ENCODE results near the gene UNC13D. TPM values are rescaled to one million over a fixed set of nuclear protein-coding genes. Genes with fewer than 3 reads are reported as not detected.
A peak's percentile ranks its signal among the peaks of the same experiment; 100 is the strongest.

Gene UNC13D
- total and polyA plus RNA-seq, 10 donors, result 36.4 to 187 (median 120) TPM

DNA sequence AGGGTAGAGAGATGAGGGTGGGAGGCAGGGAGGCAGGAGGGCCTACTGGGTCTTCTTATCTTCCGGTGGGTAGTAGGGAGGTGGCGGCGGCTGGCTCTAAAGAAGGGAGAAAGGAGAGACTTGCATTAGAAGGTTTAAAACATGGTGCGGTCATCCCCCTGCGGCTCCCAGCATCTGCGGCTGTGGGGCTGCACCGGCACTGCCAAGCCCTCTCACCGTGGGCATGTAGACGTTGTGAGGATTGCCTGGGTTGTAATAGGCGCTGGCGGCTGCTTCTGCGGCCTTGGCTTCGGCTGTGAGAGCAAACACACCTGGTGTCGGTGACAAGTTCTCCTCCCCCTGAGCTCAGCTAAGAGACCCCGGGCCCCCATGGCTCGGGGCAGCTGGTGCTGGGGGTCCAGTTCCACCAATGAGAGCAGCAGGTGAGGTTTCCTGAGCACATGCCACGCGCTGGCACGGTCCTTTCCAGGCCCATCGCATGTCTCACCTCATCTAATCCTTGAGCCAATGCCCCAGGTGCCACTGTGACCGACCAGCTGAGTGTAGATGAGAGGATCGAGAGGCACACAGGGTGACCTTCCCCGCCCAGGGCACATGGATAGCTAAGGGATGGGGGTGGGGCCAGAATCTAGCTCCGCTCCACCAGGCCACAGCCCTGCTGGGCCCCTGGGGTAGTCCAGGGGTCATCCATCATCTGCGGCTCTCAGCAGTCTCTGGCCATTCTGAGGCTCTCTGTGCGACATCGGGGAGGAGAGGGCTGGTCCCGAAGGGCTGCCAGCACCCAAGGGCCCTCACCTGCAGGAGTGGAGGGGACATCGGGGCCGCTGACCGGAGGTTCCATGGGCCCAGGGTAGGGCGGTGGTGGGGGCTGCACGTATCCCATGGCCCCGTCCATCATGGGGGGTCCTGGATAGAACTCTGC, 2.7 kb upstream of the UNC13D start:
- DNase-seq, result peak; percentile 78
- TF ChIP-seq POLR2A (IDR thresholded peaks at IDR 0.05), result no peak
- TF ChIP-seq, protein P1, sequence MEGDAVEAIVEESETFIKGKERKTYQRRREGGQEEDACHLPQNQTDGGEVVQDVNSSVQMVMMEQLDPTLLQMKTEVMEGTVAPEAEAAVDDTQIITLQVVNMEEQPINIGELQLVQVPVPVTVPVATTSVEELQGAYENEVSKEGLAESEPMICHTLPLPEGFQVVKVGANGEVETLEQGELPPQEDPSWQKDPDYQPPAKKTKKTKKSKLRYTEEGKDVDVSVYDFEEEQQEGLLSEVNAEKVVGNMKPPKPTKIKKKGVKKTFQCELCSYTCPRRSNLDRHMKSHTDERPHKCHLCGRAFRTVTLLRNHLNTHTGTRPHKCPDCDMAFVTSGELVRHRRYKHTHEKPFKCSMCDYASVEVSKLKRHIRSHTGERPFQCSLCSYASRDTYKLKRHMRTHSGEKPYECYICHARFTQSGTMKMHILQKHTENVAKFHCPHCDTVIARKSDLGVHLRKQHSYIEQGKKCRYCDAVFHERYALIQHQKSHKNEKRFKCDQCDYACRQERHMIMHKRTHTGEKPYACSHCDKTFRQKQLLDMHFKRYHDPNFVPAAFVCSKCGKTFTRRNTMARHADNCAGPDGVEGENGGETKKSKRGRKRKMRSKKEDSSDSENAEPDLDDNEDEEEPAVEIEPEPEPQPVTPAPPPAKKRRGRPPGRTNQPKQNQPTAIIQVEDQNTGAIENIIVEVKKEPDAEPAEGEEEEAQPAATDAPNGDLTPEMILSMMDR (IDR thresholded peaks at IDR 0.05 in 8 of 11, conservative IDR thresholded peaks at IDR 0.05 in 3 of 11), result no peak
- TF ChIP-seq POLR2AphosphoS5 (IDR thresholded peaks at IDR 0.05), result peak; percentile 44 to 68 (median 57)
- H3K9me3 ChIP-seq, result no peaks in the 10 kb centered on the region
- peak overlapping the region in 7 of 8 donors; percentile 22 to 80 (median 36) for H3K4me3 ChIP-seq
- H3K36me3 ChIP-seq, result peaks cover 2 to 76% (median 66%) of the 10 kb centered on the region in 6 donors
- 79 to 88% (median 81%) methylated on average over 16 to 34 of the region's 34 CpGs for WGBS, 5 donors
- peak overlapping the region; percentile 57 to 98 (median 96) for H3K27ac ChIP-seq
- H3K27me3 ChIP-seq (replicated peaks in 1 of 7), result no peaks in the 10 kb centered on the region
- intact Hi-C loops (cut with DNase I; ENCODE audit: low total_unique reads), result loop anchor here (5.0 kb wide), 1 partner anchor 70 kb away; a partner anchor contains a TSS
- peaks cover 66 to 100% (median 95%) of the 10 kb centered on the region in 6 donors for H3K4me1 ChIP-seq

DNA sequence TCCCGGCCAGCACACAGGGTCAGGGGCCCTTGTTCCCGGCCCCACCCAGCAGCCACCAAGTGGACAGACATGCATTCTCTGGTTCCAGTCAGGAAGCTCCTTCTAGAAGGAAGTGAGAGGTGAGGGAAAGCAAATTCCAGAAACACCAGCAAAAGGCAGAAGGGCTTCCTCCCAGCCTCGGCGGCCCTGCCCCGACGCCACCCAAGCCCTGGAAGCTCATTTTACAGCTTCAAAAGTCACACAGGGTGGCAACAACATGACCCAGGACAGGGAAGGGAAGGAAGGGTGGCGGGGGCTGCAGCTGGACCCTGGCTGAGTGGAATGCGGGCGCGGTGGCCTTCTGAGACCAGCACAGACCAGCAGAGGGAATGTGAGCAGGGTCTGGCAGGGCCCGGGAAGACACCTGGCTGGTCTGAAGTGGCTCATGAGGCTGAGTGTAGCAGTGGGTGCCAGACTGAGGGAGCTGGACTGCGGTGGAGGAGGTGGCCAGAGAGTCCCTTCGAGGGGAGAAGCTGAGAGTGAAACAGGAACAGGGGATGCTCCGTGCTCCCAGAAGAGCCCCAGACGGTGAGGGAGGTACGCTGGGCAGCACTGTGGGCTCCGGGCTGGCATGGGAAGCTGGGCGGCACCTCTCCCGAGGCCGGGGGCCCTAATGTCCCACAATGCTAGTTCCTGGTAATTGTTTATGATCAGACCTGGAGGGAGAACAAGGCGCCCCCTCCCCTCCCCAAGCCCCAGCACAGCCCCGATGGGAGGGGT, 1.9 kb upstream of the UNC13D start:
- H3K4me1 ChIP-seq, result peaks cover 62 to 100% (median 92%) of the 10 kb centered on the region in 6 donors
- H3K27ac ChIP-seq, result peak overlapping the region; percentile 57 to 98 (median 96)
- TF ChIP-seq POLR2AphosphoS5 (IDR thresholded peaks at IDR 0.05) (peak; percentile 57 to 78 (median 74)), POLR2A (IDR thresholded peaks at IDR 0.05) (no peak)
- TF ChIP-seq, protein P1 (IDR thresholded peaks at IDR 0.05 in 8 of 11, conservative IDR thresholded peaks at IDR 0.05 in 3 of 11), result peak in 1 of 11 experiments; percentile 22
- peak overlapping the region in 7 of 8 donors; percentile 22 to 80 (median 36) for H3K4me3 ChIP-seq
- DNase-seq, result peak; percentile 78
- no peaks in the 10 kb centered on the region for H3K27me3 ChIP-seq (replicated peaks in 1 of 7)
- H3K36me3 ChIP-seq, result peaks cover 2 to 76% (median 58%) of the 10 kb centered on the region in 6 donors
- intact Hi-C loops (cut with DNase I; ENCODE audit: low total_unique reads), result loop anchor here (5.0 kb wide), 1 partner anchor 69 kb away; a partner anchor contains a TSS
- no peaks in the 10 kb centered on the region for H3K9me3 ChIP-seq
- 58 to 75% (median 69%) methylated on average over 21 to 22 of the region's 22 CpGs for WGBS, 5 donors

DNA sequence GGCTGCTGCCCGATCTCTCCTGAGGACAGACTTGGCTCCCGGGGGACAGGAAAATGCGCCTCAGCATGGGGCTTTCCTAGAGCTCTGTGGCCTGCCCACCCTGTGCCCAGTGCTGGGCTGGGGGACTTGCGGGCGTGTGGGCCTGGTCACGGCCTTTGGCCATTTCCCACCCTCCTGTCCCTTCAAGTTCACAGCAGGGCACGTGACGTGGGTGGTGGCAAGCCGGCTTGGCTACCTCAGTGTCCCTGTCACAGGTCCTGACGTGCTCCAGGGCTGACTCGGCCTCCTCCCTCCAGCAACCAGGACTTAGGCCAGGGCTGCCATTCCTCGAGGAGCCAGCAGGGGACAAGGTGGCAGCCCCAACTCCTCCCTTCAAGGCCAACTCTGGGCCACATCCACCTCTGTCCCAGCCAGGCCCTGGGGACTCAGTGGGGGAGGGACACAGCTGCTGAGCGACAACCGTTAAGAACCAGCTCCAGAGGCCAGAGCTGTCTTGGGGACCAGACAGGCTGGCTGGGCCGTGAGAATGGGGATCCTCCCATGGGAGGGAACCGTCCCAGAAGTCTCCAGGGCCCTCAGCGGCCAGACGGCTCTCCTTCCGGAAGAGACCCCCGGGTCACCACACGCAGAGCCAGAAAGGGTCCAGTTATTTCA, 981 bp upstream of the UNC13D start:
- H3K4me3 ChIP-seq, result peak overlapping the region in 5 of 8 donors; percentile 54 to 80 (median 60)
- H3K27me3 ChIP-seq (replicated peaks in 1 of 7), result no peaks in the 10 kb centered on the region
- DNase-seq, result peak; percentile 94
- WGBS, 5 donors, result 21 to 29% (median 25%) methylated on average over 9 to 21 of the region's 21 CpGs
- no peaks in the 10 kb centered on the region for H3K9me3 ChIP-seq
- peaks cover 53 to 100% (median 87%) of the 10 kb centered on the region in 6 donors for H3K4me1 ChIP-seq
- H3K27ac ChIP-seq, result peak overlapping the region; percentile 57 to 98 (median 96)
- intact Hi-C loops (cut with DNase I; ENCODE audit: low total_unique reads), result loop anchor here (5.0 kb wide), 1 partner anchor 68 kb away; a partner anchor contains a TSS
- TF ChIP-seq, protein P1 (IDR thresholded peaks at IDR 0.05 in 8 of 11, conservative IDR thresholded peaks at IDR 0.05 in 3 of 11), result peak; percentile 76 to 99 (median 93)
- no peak for TF ChIP-seq POLR2A (IDR thresholded peaks at IDR 0.05)
- peak; percentile 80 to 86 (median 85) for TF ChIP-seq POLR2AphosphoS5 (IDR thresholded peaks at IDR 0.05)
- H3K36me3 ChIP-seq, result peaks cover 2 to 76% (median 57%) of the 10 kb centered on the region in 6 donors
